ENCODE measurements around the gene BCR. TPM values are rescaled to one million over a fixed set of nuclear protein-coding genes. Genes with fewer than 3 reads are reported as not detected.

BCR gene
- total and polyA plus RNA-seq, 12 donors, result 18.7 to 64.3 (median 42.4) TPM

- TF ChIP-seq CTCF (IDR thresholded peaks at IDR 0.05), result no peak
- no peak for TF ChIP-seq POLR2A (IDR thresholded peaks at IDR 0.05)
- Histone ChIP-seq H3K4me1 (replicated peaks in 1 of 2) (no peaks in the 10 kb centered on the region), H3K27ac (no peak overlapping the region), H3K36me3 (replicated peaks in 1 of 2) (peaks cover 0 to 4% of the 10 kb centered on the region in 2 donors), H3K4me3 (no peak overlapping the region), H3K27me3 (no peaks in the 10 kb centered on the region), H3K9me3 (replicated peaks in 1 of 3) (no peaks in the 10 kb centered on the region)
- intact Hi-C loops (cut with DNase I), result loop anchor here in 1 of 2 donors (10.0 kb wide), 1 partner anchor 77 kb away; the partner anchor contains the start of gene GNAZ
- DNase-seq, result no peak
- 91 to 100% (median 94%) methylated on average over 5 to 16 of the region's 16 CpGs for WGBS, 4 donors
Observed at GRCh38 chr22:23151827-23152226, 28.5 kb upstream of the BCR start.

- intact Hi-C loops (cut with DNase I), result loop anchor here in 1 of 2 donors (10.0 kb wide), 1 partner anchor 78 kb away; the partner anchor contains the start of gene GNAZ
- no peak for DNase-seq
- no peak overlapping the region for H3K27ac ChIP-seq
- H3K9me3 ChIP-seq (replicated peaks in 1 of 3), result no peaks in the 10 kb centered on the region
- no peaks in the 10 kb centered on the region for H3K4me1 ChIP-seq (replicated peaks in 1 of 2)
- no peak overlapping the region for H3K4me3 ChIP-seq
- H3K27me3 ChIP-seq, result no peaks in the 10 kb centered on the region
- no peak for TF ChIP-seq CTCF (IDR thresholded peaks at IDR 0.05)
- TF ChIP-seq POLR2A (IDR thresholded peaks at IDR 0.05), result no peak
- WGBS, 4 donors, result 86 to 94% (median 89%) methylated on average over 14 to 19 of the region's 19 CpGs
- H3K36me3 ChIP-seq (replicated peaks in 1 of 2), result peaks cover 0 to 4% of the 10 kb centered on the region in 2 donors
Observed at GRCh38 chr22:23152238-23153114, 27.8 kb upstream of the BCR start.

GRCh38 chr22:23153994-23154393 lies 26.3 kb upstream of the BCR start:
- Histone ChIP-seq H3K36me3 (replicated peaks in 1 of 2) (peaks cover 0 to 4% of the 10 kb centered on the region in 2 donors), H3K9me3 (replicated peaks in 1 of 3) (no peaks in the 10 kb centered on the region), H3K27ac (no peak overlapping the region), H3K4me3 (no peak overlapping the region), H3K27me3 (no peaks in the 10 kb centered on the region), H3K4me1 (replicated peaks in 1 of 2) (no peaks in the 10 kb centered on the region)
- TF ChIP-seq CTCF (IDR thresholded peaks at IDR 0.05) (no peak), POLR2A (IDR thresholded peaks at IDR 0.05) (no peak)
- DNase-seq, result no peak
- WGBS, 4 donors, result 86 to 91% (median 89%) methylated on average over 7 of the region's 7 CpGs
- intact Hi-C loops (cut with DNase I), result loop anchor here in 1 of 2 donors (10.0 kb wide), 1 partner anchor 79 kb away; the partner anchor contains the start of gene GNAZ

- WGBS, 4 donors, result 90 to 95% (median 92%) methylated on average over 5 of the region's 5 CpGs
- TF ChIP-seq POLR2A (IDR thresholded peaks at IDR 0.05), result no peak
- no peak for TF ChIP-seq CTCF (IDR thresholded peaks at IDR 0.05)
- H3K27ac ChIP-seq, result no peak overlapping the region
Observed at GRCh38 chr22:23154461-23154860, 25.8 kb upstream of the BCR start.

More at GRCh38 chr22:23154461-23154860, 25.8 kb upstream of the BCR start:
- H3K27me3 ChIP-seq, result no peaks in the 10 kb centered on the region
- H3K9me3 ChIP-seq (replicated peaks in 1 of 3), result no peaks in the 10 kb centered on the region
- no peak for DNase-seq
- H3K4me3 ChIP-seq, result no peak overlapping the region
- H3K36me3 ChIP-seq (replicated peaks in 1 of 2), result peaks cover 0 to 4% of the 10 kb centered on the region in 2 donors
- no peaks in the 10 kb centered on the region for H3K4me1 ChIP-seq (replicated peaks in 1 of 2)
- intact Hi-C loops (cut with DNase I), result loop anchor here in 1 of 2 donors (10.0 kb wide), 1 partner anchor 80 kb away; the partner anchor contains the start of gene GNAZ
